ENCODE measurements around the gene TNFRSF1B. TPM values are rescaled to one million over a fixed set of nuclear protein-coding genes. Genes with fewer than 3 reads are reported as not detected.
A peak's percentile ranks its signal among the peaks of the same experiment; 100 is the strongest.

The TNFRSF1B gene
- total RNA-seq, 2 experiments from 2014 or later = 201 to 211 TPM

- DNase-seq = no peak
- intact Hi-C loops (cut with micrococcal nuclease) = no loop called here
- H3K36me3 Mint-ChIP-seq = peaks cover 15% of the 10 kb centered on the region
- CTCF ChIA-PET = interaction anchor here (1.0 to 13.5 kb wide), 2 partner anchors 12 to 61 kb away, joined by 3 to 168 read pairs; no protein-coding TSS in a partner anchor
- POLR2A ChIA-PET = interaction anchor here (2.1 kb wide), 1 partner anchor 16 kb away, joined by 5 read pairs; no protein-coding TSS in a partner anchor
- peak overlapping the region; percentile 49 for H3K27ac Mint-ChIP-seq
- H3K9me3 Mint-ChIP-seq = no peaks in the 10 kb centered on the region
- peaks cover 68% of the 10 kb centered on the region for H3K4me1 Mint-ChIP-seq (ENCODE audit: low read depth)
- no peak overlapping the region for H3K4me3 Mint-ChIP-seq
- no peaks in the 10 kb centered on the region for H3K27me3 Mint-ChIP-seq
Measured at GRCh38 chr1:12185036-12185917, 18.5 kb downstream of the TNFRSF1B start.

GRCh38 chr1:12185918-12186678 lies 19.3 kb downstream of the TNFRSF1B start:
- Mint-ChIP-seq H3K36me3 (peaks cover 19% of the 10 kb centered on the region), H3K27ac (peak overlapping the region; percentile 49), H3K27me3 (no peaks in the 10 kb centered on the region), H3K4me3 (no peak overlapping the region), H3K4me1 (ENCODE audit: low read depth) (peaks cover 63% of the 10 kb centered on the region), H3K9me3 (no peaks in the 10 kb centered on the region)
- ChIA-PET CTCF (interaction anchor here (1.0 to 13.5 kb wide), 4 partner anchors 8 to 67 kb away, joined by 3 to 168 read pairs (median 4); no protein-coding TSS in a partner anchor), POLR2A (interaction anchor here (2.1 kb wide), 1 partner anchor 16 kb away, joined by 5 read pairs; no protein-coding TSS in a partner anchor)
- no peak for DNase-seq
- intact Hi-C loops (cut with micrococcal nuclease) = no loop called here

GRCh38 chr1:12186679-12186985 lies 19.8 kb downstream of the TNFRSF1B start:
- Mint-ChIP-seq H3K4me3 (no peak overlapping the region), H3K27me3 (no peaks in the 10 kb centered on the region), H3K4me1 (ENCODE audit: low read depth) (peaks cover 58% of the 10 kb centered on the region), H3K36me3 (peaks cover 24% of the 10 kb centered on the region), H3K27ac (no peak overlapping the region), H3K9me3 (no peaks in the 10 kb centered on the region)
- ChIA-PET POLR2A (interaction anchor here (2.1 kb wide), 1 partner anchor 15 kb away, joined by 5 read pairs; no protein-coding TSS in a partner anchor), CTCF (interaction anchor here (1.0 to 13.5 kb wide), 4 partner anchors 8 to 67 kb away, joined by 3 to 168 read pairs (median 4); no protein-coding TSS in a partner anchor)
- no peak for DNase-seq
- intact Hi-C loops (cut with micrococcal nuclease) = no loop called here

- H3K27ac Mint-ChIP-seq = peak overlapping the region; percentile 16
- no peak overlapping the region for H3K4me3 Mint-ChIP-seq
- peaks cover 36% of the 10 kb centered on the region for H3K36me3 Mint-ChIP-seq
- CTCF ChIA-PET = interaction anchor here (13.5 kb wide), 1 partner anchor 64 kb away, joined by 168 read pairs; no protein-coding TSS in a partner anchor
- peaks cover 50% of the 10 kb centered on the region for H3K4me1 Mint-ChIP-seq (ENCODE audit: low read depth)
- H3K9me3 Mint-ChIP-seq = no peaks in the 10 kb centered on the region
- POLR2A ChIA-PET = interaction anchor here (0.5 kb wide), 1 partner anchor 284 kb away, joined by 3 read pairs; no protein-coding TSS in a partner anchor
- no peak for DNase-seq
- no peaks in the 10 kb centered on the region for H3K27me3 Mint-ChIP-seq
- intact Hi-C loops (cut with micrococcal nuclease) = no loop called here
Measured at GRCh38 chr1:12188115-12188514, 21.3 kb downstream of the TNFRSF1B start.

- H3K27ac Mint-ChIP-seq = peak overlapping the region; percentile 16
- no peak for DNase-seq
Measured at GRCh38 chr1:12188657-12189327, 22.0 kb downstream of the TNFRSF1B start.

GRCh38 chr1:12189328-12189682 lies 22.5 kb downstream of the TNFRSF1B start:
- Mint-ChIP-seq H3K4me3 (no peak overlapping the region), H3K9me3 (no peaks in the 10 kb centered on the region), H3K4me1 (ENCODE audit: low read depth) (peaks cover 49% of the 10 kb centered on the region), H3K27ac (peak overlapping the region; percentile 16), H3K36me3 (peaks cover 43% of the 10 kb centered on the region), H3K27me3 (no peaks in the 10 kb centered on the region)
- CTCF ChIA-PET = interaction anchor here (0.6 to 13.5 kb wide), 2 partner anchors 65 to 215 kb away, joined by 3 to 168 read pairs; no protein-coding TSS in a partner anchor
- POLR2A ChIA-PET = no interaction called here
- no peak for DNase-seq
- intact Hi-C loops (cut with micrococcal nuclease) = no loop called here

More at GRCh38 chr1:12188657-12189327, 22.0 kb downstream of the TNFRSF1B start:
- H3K4me3 Mint-ChIP-seq = no peak overlapping the region
- H3K36me3 Mint-ChIP-seq = peaks cover 38% of the 10 kb centered on the region
- intact Hi-C loops (cut with micrococcal nuclease) = no loop called here
- POLR2A ChIA-PET = interaction anchor here (0.5 kb wide), 1 partner anchor 283 kb away, joined by 3 read pairs; no protein-coding TSS in a partner anchor
- no peaks in the 10 kb centered on the region for H3K27me3 Mint-ChIP-seq
- no peaks in the 10 kb centered on the region for H3K9me3 Mint-ChIP-seq
- CTCF ChIA-PET = interaction anchor here (0.6 to 13.5 kb wide), 2 partner anchors 65 to 216 kb away, joined by 3 to 168 read pairs; no protein-coding TSS in a partner anchor
- peaks cover 47% of the 10 kb centered on the region for H3K4me1 Mint-ChIP-seq (ENCODE audit: low read depth)

- Mint-ChIP-seq H3K4me3 (no peak overlapping the region), H3K27ac (no peak overlapping the region), H3K36me3 (peaks cover 43% of the 10 kb centered on the region), H3K27me3 (no peaks in the 10 kb centered on the region), H3K9me3 (no peaks in the 10 kb centered on the region), H3K4me1 (ENCODE audit: low read depth) (peaks cover 38% of the 10 kb centered on the region)
- intact Hi-C loops (cut with micrococcal nuclease) = no loop called here
- ChIA-PET POLR2A (no interaction called here), CTCF (interaction anchor here (1.5 to 1.7 kb wide), 2 partner anchors 11 to 66 kb away, joined by 4 to 18 read pairs; no protein-coding TSS in a partner anchor)
- no peak for DNase-seq
Measured at GRCh38 chr1:12191242-12192032, 24.6 kb downstream of the TNFRSF1B start.

GRCh38 chr1:12194666-12195216 lies 27.9 kb downstream of the TNFRSF1B start:
- H3K4me1 Mint-ChIP-seq (ENCODE audit: low read depth) = peaks cover 24% of the 10 kb centered on the region
- H3K4me3 Mint-ChIP-seq = no peak overlapping the region
- H3K27me3 Mint-ChIP-seq = no peaks in the 10 kb centered on the region
- no peaks in the 10 kb centered on the region for H3K9me3 Mint-ChIP-seq
- intact Hi-C loops (cut with micrococcal nuclease) = no loop called here
- peaks cover 43% of the 10 kb centered on the region for H3K36me3 Mint-ChIP-seq
- H3K27ac Mint-ChIP-seq = peak overlapping the region; percentile 39
- POLR2A ChIA-PET = no interaction called here
- CTCF ChIA-PET = interaction anchor here (1.4 to 3.7 kb wide), 2 partner anchors 69 to 70 kb away, joined by 9 to 28 read pairs; no protein-coding TSS in a partner anchor
- no peak for DNase-seq

GRCh38 chr1:12195416-12195815 lies 28.6 kb downstream of the TNFRSF1B start:
- peak overlapping the region; percentile 1 for H3K27ac Mint-ChIP-seq
- H3K36me3 Mint-ChIP-seq = peaks cover 42% of the 10 kb centered on the region
- ChIA-PET CTCF (interaction anchor here (3.7 kb wide), 1 partner anchor 70 kb away, joined by 28 read pairs; no protein-coding TSS in a partner anchor), POLR2A (no interaction called here)
- no peak for DNase-seq
- no peaks in the 10 kb centered on the region for H3K9me3 Mint-ChIP-seq
- no peak overlapping the region for H3K4me3 Mint-ChIP-seq
- intact Hi-C loops (cut with micrococcal nuclease) = no loop called here
- H3K4me1 Mint-ChIP-seq (ENCODE audit: low read depth) = peaks cover 26% of the 10 kb centered on the region
- no peaks in the 10 kb centered on the region for H3K27me3 Mint-ChIP-seq

- CTCF ChIA-PET = interaction anchor here (1.4 to 3.7 kb wide), 3 partner anchors 12 to 72 kb away, joined by 3 to 28 read pairs (median 3); no protein-coding TSS in a partner anchor
- no peaks in the 10 kb centered on the region for H3K27me3 Mint-ChIP-seq
- intact Hi-C loops (cut with micrococcal nuclease) = no loop called here
- H3K4me1 Mint-ChIP-seq (ENCODE audit: low read depth) = peaks cover 36% of the 10 kb centered on the region
- no peak overlapping the region for H3K4me3 Mint-ChIP-seq
- no peaks in the 10 kb centered on the region for H3K9me3 Mint-ChIP-seq
- no peak for DNase-seq
- POLR2A ChIA-PET = no interaction called here
- H3K36me3 Mint-ChIP-seq = peaks cover 39% of the 10 kb centered on the region
- H3K27ac Mint-ChIP-seq = peak overlapping the region; percentile 38
Measured at GRCh38 chr1:12196641-12197482, 30.1 kb downstream of the TNFRSF1B start.
